CD4-positive, alpha-beta T cell treated with Interleukin-1 beta for 1 hour (primary cell): ENCODE measurements around the gene ATG5.
A peak's percentile ranks its signal among the peaks of the same experiment; 100 is the strongest.
"Not testable (repeated sequence)": the region's sequence is repeated elsewhere in the genome, so short reads cannot be mapped to it uniquely, and the experiment has no call there.

Source experiments
- DNase-seq, 2 donors: peaks; one replicate each; pipeline ENCODE4 v3.0.0-alpha.2; 2020 to 2022

The ATG5 gene

DNA sequence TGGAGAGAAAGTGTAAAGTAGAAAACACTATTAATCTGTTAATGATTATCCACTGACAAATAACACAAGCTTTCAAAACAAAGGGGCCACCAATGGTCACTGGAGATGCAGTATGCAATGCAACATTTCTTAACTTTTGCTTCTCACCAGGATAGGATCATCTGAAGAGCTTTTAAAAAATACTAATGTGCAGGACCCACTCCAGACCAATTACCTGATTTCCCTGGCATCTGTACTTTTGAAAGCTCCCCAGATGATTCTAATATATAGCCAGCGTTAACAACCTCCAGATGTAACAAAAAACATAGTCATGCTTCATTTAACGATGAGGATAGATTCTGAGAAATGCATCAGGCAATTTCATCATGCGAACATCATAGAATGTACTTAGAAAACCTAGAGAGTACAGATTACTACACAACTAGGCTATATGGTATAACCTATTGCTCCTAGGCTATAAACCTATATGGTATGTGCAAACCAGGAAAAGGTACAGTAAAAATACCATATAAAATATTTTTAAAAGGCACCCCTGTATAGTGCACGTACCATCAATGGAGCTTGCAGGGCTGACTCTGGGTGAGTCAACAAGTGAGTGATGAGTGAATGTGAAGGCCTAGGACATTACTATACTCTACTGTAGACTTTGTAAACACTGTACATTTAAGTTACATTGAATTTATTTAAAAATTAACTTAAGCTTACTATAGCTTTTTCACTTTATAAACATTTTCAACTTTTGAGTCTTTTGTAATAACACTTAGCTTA is 69.2 kb downstream of the ATG5 start:
- no peak for DNase-seq

- no peak for DNase-seq
These were observed 70.3 kb downstream of the ATG5 start for GRCh38 chr6:106255306-106255705.

GRCh38 chr6:106254636-106255035 is 70.9 kb downstream of the ATG5 start:
- DNase-seq: no peak

DNA sequence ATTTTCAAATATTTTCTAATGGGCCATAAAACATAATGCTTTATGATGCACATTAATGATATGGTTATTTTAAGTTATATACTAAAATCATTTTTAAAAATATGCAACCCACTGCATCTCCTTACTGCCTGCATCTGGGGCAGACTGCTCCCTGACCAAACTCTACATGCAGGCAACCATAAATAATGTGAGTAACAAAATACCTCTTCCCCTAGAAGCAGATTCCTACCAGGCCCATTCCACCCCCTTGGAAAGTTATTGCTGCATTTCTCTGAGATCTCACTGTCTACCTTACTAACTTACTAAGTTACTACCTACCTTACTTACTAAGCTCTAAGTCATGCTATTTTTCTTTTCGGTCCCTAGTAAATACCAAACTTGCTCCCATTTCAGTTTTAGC is 71.8 kb downstream of the ATG5 start:
- no peak for DNase-seq

DNA sequence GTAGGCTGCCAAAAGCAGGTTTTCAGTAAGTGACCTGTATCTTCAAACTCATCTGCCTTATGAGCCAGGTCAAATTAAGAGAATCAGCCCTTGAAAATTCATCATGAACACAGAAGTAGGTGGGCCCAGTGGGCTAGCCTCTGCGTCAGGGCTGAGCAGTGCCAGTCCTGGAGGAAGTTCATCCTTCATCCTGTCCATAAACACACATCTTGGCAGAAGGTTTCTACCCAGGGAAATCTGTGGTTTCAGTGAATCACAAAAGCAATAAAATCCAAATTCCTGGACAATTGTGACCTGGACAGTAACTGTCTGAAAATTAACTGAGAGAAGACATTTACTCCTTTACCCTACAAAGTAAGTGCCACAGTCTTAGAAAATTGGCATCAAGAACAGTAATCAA is 72.4 kb downstream of the ATG5 start:
- DNase-seq: no peak

GRCh38 chr6:106252687-106253086 is 72.9 kb downstream of the ATG5 start:
- DNase-seq: no peak

- not testable (repeated sequence) for DNase-seq
These were observed 73.9 kb downstream of the ATG5 start for GRCh38 chr6:106251531-106252255.

DNA sequence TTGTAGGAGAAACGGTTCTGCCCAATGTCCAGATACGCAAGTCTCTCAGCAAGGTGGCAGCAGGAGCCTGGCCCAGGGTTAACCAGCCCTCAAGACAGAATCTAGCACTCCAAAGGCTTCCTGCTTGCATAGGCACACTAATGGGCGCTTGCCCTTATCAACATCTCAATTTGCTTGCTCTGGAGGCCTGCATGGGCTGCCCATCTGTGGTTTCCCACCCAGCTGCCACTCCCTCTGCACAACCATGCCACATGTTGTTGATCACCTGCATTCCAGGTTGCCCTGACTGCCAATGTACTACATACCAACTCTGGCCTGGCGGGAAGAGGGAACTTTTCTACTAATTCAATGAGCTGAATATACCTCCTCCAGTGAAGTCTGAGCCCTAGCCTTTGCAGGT is 74.6 kb downstream of the ATG5 start:
- no peak for DNase-seq

GRCh38 chr6:106249658-106250057 is 75.9 kb downstream of the ATG5 start:
- no peak for DNase-seq

GRCh38 chr6:106247733-106248132 is 77.8 kb downstream of the ATG5 start:
- DNase-seq: no peak

GRCh38 chr6:106247293-106247692 is 78.3 kb downstream of the ATG5 start:
- no peak for DNase-seq

DNA sequence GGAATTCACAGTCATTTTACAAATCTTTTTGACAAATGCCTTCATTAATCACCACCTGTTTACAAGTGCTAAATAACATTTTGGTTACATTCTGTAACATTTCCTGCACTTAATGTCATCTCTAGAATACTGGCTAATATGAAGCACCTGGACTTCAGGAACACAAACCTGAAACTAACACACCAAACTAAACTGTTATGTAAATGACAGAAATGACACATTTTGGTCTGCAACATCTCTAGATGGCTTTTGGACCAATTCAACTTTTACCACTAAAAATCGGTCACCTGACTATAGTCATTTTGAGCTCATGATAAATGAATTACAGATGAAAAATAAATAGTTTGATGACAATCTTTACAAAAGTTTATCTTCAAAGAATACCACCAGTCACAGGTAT is 80.6 kb downstream of the ATG5 start:
- DNase-seq: no peak

GRCh38 chr6:106244521-106244920 is 81.0 kb downstream of the ATG5 start:
- DNase-seq: no peak

DNA sequence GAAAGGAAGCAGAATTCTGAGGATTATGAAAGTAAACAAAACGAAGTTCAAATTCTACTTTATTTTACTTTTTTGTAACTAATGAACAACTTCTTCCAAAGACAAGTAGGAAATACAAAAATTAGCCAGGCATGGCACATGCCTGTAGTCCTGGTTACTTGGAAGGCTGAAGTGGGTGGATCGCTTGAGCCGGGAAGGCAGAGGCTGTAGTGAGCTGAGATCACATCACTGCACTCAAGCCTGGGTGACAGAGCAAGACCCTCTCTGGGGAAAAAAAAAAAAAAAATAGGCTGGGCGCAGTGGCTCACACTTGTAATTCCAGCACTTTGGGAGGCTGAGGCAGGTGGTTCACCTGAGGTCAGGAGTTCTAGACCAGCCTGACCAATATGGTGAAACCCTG is 82.3 kb downstream of the ATG5 start:
- DNase-seq: no peak

GRCh38 chr6:106241498-106241897 is 84.1 kb downstream of the ATG5 start:
- DNase-seq: no peak

DNA sequence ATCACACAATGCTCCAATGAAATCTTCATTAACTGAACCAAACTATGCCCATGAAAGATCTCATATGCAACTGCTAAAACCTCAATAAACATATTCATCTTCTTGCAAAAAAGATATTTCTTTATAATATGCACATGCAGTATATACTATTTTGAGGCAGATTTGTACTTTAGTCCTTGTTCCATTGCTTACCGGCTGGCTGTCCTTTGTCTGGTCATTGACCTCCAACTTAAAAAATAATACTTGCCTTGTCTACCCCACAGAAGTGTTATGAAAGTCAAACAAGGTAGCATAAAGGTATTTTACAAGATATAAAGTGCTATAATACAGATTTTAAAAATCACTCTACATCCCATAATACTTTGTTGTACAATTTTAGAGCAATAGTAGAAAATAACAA is 88.3 kb downstream of the ATG5 start:
- DNase-seq: no peak

DNA sequence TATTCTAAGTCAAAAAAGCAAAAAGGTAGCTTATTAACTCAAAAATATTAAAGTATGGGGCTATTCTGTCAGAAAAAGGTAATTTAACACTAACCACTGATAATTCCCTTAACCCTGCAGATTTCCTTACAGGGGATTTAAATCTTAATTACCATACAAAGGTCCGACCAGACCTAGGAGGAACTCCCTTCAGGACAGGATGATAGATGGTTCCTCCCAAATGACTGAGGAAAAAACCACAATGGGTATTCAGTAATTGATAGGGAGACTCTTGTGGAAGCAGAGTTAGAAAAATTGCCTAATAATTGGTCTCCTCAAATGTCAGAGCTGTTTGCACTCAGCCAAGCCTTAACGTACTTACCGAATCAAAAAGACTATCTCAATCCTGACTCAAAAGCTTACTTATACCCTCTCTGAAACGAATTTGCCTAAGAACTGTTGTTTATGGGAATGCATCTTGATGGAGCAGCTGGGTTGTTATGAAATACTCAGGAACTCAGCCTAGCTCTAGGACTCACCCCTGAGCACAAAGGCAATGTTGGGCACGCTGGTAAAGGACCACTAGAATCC is 95.6 kb downstream of the ATG5 start:
- not testable (repeated sequence) for DNase-seq

DNA sequence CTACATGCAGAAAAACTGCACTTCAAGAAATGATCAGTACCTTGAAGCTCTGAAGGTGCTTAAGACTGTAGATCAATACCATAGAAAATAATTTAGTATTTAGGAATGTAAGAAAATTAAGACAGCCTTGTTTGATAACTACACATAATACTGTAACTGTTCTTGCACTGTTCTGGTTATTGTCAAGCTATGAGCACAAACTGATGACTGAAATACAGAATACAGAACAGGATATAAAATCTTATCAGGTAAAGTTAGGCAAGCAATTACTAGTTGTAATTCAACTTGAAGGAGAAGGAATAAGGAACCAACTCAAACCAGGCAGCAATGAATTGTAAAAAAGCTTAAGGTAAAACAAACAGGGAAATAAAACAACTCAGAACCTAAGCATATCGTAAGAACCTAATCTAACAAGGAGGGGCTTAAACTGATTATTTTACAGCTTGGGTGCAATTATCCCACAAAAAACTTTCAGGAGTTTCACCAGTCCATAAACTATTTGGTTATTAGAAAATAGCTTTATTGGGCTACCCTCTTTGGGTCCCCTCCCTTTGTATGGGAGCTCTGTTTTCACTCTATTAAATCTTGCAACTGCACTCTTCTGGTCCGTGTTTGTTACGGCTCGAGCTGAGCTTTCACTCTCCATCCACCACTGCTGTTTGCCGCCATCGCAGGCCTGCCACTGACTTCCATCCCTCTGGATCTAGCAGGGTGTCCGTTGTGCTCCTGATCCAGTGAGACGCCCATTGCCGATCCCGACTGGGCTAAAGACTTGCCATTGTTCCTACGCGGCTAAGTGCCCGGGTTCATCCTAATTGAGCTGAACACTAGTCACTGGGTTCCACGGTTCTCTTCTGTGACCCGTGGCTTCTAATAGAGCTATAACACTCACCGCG is 97.7 kb downstream of the ATG5 start:
- DNase-seq: no peak

- no peak for DNase-seq
These were observed 98.9 kb downstream of the ATG5 start for GRCh38 chr6:106226676-106227075.

- DNase-seq: no peak
These were observed 100.0 kb downstream of the ATG5 start for GRCh38 chr6:106225581-106225980.

DNA sequence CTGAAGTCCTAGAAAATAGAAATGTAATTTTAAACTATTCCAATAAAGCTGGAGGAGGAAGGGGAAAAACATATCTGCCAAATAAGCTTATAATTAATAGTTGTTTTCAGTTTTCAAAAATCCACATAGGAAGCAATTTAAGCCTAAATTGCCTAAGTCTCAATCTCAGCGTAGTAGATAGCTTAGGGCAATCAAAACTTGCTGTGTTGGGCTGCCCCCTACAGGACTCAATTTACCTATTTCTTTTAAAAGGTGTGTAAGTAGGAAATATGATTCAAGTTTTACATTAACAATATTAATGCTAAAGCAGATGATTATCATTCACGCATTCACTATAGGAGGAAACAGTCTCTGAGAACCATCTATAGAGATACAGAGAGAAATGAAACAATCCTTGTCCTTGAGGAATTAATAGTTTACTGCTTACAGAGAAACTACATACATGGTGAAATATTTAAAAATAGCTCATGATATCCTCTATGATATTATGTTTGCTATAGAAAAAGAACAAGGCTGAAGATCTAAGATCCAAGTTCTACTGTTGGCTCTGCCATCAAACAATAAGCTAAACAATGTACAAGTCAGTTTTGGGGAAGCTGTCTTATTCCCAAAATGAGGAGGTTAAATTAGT is 102.1 kb downstream of the ATG5 start:
- peak; percentile 65 to 81 for DNase-seq

GRCh38 chr6:106220485-106220884 is 105.1 kb downstream of the ATG5 start:
- DNase-seq: no peak

DNA sequence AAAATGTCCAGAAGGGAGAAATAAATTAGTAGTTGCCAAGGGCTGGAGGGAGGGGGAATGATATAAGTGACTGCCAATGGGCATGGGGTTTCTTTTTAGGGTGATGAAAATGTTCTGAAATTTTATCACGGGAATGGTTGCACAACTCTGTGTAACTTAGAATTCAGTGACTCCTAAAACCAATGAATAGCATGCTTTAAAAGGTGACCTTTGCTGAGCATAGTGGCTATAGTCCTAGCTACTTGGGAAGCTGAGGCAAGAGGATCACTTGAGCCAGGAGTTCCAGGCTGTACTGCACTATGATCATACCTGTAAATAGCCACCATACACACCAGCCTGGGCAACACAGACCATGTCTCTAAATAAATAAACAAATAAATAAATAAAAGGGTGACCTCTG is 109.0 kb downstream of the ATG5 start:
- DNase-seq: no peak
